VCaP (cell line): Measurements from ENCODE around the gene GABRB3.

ENCODE experiments used
- H3K27ac ChIP-seq: fragments of 450-650 bp; 2 replicates; pipeline ENCODE4 v1.5.1; 2017
- CTCF ChIP-seq: fragments of 450-650 bp; conservative IDR thresholded peaks from 2 replicates; pipeline ENCODE4 v1.5.1; 2017; ENCODE audit warnings: mild to moderate bottlenecking, moderate library complexity

The GABRB3 gene

GRCh38 chr15:26631894-26632293 is 141.0 kb downstream of the GABRB3 start:
- TF ChIP-seq CTCF, result no peak; the same call in 1 of the 2 replicates
- peak overlapping the region; percentile 97 for H3K27ac ChIP-seq

- no peak for TF ChIP-seq CTCF
- peak overlapping the region; percentile 97 for H3K27ac ChIP-seq
These were observed 142.0 kb downstream of the GABRB3 start for GRCh38 chr15:26630857-26631256.

- peak overlapping the region; percentile 97 for H3K27ac ChIP-seq
- peak; percentile 40 for TF ChIP-seq CTCF
These were observed 143.9 kb downstream of the GABRB3 start for GRCh38 chr15:26628879-26629529.

- H3K27ac ChIP-seq, result peak overlapping the region; percentile 97
- peak; percentile 27; the same call in 1 of the 2 replicates for TF ChIP-seq CTCF
These were observed 144.8 kb downstream of the GABRB3 start for GRCh38 chr15:26628071-26628470.

- no peak for TF ChIP-seq CTCF
- no peak overlapping the region for H3K27ac ChIP-seq
These were observed 148.7 kb downstream of the GABRB3 start for GRCh38 chr15:26624128-26624527.

- no peak overlapping the region for H3K27ac ChIP-seq
These were observed 149.8 kb downstream of the GABRB3 start for GRCh38 chr15:26623071-26623470.

GRCh38 chr15:26621816-26622215 is 151.1 kb downstream of the GABRB3 start:
- H3K27ac ChIP-seq, result peak overlapping the region; percentile 19
- no peak for TF ChIP-seq CTCF

More at GRCh38 chr15:26623071-26623470, 149.8 kb downstream of the GABRB3 start:
- no peak for TF ChIP-seq CTCF
